Suppressor macrophage (primary cell): ENCODE data around the gene NPTX1.

Experiments
- DNase-seq, 4 experiments: peaks; one replicate each; pipeline ENCODE4 v3.0.0-alpha.2; 2020 to 2022

Gene NPTX1

GRCh38 chr17:80458016-80458415 is 18.4 kb downstream of the NPTX1 start:
- DNase-seq = no peak

DNA sequence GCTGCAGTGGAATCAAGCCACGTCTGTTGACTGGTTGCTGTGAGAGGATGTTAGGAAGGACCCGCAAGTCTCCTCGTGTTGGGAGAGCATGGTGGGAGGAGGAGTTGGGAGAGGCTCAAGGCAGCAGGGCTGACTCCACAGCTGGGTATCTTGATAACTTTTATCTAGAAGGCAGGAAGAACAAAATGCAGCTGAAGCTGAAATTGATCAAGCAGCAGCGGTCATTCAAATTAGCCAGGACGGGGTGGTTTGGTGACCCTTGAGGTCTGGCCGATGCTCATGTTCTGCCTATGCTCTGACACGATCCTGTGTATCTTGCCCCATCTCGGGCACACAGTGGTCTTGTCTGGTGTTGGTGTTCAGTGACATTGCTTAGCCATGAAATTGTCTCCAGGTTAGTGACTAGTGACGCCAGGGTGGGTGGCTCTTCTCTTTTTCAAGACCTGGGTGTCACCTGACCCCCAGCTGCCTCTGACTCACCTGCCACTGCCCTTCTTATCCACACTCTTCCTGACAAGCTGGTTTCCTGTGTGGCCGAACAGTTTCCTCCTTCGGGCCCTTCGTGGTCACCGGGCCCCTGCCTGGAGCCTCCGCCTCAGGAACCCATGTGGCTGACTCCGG is 19.1 kb downstream of the NPTX1 start:
- peak; percentile 59 to 79 (median 72) for DNase-seq

GRCh38 chr17:80456465-80457235 is 19.8 kb downstream of the NPTX1 start:
- DNase-seq = peak in 2 of 4 experiments; percentile 16 to 27

DNA sequence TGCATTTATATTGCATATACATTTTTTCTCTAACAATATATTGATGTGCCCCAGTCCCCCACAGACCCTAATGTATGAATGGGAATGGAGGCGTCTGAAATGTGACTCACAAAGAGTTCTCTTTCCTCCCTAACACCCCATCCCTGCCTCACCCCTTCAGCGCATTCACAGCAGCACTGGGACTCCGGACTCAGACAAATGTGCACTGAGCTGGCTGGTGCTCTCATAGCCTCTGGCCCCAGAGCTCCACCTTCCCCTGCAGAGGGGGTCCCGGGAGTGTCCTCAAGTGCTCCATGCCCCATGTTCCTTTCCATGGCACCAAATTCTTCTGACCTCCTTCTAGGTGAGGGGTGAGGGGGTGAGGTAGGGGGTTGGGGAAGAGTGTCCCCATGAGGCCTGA is 20.6 kb downstream of the NPTX1 start:
- DNase-seq = no peak

DNA sequence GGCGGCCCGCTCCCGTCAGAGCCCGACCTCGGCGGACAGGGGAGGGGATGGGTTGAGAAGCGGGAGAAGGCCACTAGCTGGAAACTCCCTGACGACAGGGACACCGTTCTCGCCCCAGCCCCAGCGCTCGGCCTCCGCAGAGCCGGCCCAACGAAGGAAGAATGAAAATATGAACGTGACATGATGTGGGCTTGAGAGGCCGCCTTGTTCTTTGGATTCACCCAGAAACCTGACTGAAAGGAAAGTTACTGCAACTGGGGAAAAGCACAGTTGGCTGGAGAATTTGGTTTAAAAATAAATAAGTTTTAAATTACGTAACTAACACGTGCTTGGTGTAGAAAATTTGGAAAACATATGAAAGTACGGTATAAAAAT is 21.1 kb downstream of the NPTX1 start:
- peak; percentile 58 to 82 (median 72) for DNase-seq

GRCh38 chr17:80454557-80455335 is 21.7 kb downstream of the NPTX1 start:
- DNase-seq = peak; percentile 98 to 100 (median 98)

DNA sequence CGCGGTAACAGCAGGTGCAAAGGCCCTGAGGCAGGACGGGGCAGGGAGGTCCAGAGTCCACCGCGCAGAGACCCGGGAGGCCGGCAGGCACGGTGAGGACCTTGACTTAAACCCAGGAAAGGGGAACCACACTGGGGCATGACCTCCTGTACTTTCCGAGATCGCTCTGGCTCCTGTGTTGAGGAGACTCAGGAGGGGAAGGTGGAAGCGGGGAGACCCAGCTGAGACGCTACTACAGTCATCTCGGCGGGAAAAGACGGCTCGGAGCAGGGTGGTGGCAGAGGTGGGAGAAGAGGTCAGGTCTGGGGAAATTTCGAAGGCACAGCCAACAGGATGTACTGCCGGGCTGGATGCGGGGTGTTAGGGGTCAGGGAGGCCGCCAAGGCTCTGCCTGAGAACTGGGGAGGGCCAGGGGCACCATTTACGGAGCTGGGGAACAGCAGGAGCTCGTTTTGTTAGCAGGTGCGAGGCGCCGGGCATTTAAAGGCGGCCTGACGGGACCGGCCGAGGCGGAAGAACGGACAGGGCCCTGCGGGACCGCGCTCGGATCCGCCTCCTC is 22.3 kb downstream of the NPTX1 start:
- DNase-seq = peak in 2 of 4 experiments; percentile 5 to 12

GRCh38 chr17:80453126-80453997 is 23.0 kb downstream of the NPTX1 start:
- DNase-seq = no peak

DNA sequence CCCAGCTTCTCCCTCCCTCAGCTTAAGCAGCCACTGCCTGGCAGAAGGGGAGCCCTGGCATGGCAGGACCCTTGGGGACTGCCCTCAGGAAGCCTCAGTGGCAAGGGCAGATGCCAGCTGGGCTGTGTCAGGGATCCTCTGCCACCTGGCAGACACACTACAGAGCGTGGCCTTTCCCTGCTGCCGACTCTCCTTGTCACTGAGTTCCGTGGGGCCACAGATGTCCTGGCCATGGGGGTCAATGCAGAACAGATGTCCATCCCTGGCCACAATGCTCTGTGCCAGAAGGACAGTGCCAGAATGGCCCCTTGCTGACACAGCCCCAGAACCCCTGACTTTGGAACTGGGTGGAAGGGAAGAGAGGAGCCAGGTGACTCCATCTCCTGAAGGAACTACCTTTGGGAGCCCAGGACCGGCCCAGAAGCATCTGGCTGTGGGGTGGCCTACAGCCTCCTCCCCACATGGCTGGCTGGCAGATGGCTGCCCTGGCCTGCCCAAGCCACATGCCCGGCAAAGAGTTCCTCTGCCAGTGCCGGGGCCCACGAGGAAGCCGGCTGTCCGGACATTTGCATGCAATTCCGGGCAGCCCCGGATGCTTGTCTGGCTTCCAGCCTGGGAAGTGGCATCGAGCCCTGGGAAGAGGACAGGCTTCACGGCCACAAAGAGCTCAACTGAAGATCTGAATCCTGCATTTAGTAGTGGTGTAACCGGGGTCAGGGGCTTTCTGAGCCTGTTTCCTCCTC is 24.1 kb downstream of the NPTX1 start:
- DNase-seq = no peak

- no peak for DNase-seq
These were observed 25.2 kb downstream of the NPTX1 start for GRCh38 chr17:80451104-80451775.

- DNase-seq = no peak
These were observed 26.4 kb downstream of the NPTX1 start for GRCh38 chr17:80449930-80450576.

DNA sequence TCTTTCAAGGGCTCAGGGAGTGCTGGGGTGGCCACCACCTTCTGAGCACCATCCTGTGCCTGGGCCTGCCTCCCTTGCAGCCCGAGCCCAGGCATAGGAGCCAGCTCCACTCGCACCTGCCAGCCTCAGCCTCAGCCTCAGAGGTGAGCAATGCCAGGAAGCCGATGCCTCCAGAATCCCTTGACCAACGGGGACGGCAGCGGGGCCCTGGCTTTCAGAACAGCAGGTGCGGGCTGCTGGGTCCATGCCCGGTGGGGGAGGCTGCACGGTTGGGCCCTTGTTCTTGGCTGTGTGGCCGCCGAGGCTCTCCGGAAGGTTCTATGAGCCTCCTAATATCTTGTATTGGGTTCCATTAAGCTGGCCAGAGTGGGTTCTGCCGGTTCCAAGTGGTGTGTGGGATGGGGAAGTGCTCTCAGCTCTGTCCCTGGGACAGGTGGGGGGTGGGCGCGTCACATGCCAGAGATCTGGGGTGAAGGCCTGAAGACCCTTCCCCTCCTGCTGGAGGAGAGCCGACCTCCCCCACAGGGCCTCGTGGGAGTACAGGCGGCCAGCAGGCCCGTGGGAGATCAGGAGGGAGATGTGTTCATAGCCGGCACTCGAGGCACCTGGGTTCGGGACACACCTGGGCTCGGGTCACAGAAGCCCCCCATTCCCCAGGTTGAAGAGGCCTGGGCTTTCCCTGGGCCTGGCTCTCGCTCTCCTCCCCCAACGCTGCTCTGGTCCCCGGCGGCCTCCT is 27.0 kb downstream of the NPTX1 start:
- DNase-seq = no peak

- DNase-seq = no peak
These were observed 28.6 kb downstream of the NPTX1 start for GRCh38 chr17:80447790-80448189.

DNA sequence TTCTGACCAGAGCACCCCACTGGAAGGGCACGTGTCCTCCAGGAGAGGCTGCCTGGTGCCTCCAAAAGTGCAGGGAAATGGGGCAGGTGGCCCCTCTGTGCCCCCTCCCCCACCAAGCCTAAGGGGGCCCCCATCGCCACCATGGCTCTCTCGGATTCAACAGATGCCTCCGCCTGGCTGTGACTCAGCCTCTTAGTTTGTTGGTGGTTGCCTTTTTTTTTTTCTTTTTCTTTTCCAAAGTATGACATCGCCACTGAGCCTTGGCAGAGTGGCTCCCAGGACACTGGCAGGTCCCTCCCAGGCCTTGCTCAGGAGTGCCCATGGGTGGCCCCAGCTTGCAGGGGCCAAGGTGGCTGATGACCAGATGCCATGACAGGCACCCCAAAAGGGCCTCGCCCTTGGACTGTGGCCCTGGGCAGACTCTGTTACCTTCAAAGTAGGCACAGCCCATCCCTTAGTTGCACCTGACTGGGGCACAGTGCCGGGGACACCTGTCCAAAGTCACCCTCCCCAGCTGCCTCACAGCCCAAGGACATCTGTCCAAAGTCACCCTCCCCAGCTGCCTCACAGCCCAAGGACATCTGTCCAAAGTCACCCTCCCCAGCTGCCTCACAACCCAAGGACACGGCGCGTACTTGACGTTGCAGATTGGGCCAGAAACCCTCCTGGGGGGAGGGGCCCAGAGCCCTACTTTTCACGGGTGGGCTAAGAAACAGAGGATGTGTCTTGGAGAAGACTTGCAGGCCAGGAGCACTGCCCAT is 29.6 kb downstream of the NPTX1 start:
- DNase-seq = no peak

DNA sequence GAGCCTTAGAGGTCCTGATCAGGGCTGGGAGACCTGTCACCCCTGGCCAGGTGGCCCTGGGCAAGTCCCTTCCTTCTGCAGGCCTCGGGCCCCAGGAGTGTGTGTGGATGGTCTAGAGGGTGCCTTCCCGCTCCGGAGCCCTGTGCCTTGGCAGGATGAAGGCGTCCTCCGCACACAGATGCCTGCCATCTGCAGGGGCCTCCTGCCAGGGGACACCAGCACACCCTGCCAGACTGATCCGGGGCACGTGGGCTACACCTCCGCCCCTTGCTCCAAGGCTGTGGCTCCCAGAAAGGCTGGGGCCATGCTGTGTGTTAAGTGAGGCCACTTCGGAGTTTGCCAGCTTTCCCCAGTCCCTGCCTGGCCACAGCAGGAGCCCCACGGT is 30.7 kb downstream of the NPTX1 start:
- DNase-seq = no peak

DNA sequence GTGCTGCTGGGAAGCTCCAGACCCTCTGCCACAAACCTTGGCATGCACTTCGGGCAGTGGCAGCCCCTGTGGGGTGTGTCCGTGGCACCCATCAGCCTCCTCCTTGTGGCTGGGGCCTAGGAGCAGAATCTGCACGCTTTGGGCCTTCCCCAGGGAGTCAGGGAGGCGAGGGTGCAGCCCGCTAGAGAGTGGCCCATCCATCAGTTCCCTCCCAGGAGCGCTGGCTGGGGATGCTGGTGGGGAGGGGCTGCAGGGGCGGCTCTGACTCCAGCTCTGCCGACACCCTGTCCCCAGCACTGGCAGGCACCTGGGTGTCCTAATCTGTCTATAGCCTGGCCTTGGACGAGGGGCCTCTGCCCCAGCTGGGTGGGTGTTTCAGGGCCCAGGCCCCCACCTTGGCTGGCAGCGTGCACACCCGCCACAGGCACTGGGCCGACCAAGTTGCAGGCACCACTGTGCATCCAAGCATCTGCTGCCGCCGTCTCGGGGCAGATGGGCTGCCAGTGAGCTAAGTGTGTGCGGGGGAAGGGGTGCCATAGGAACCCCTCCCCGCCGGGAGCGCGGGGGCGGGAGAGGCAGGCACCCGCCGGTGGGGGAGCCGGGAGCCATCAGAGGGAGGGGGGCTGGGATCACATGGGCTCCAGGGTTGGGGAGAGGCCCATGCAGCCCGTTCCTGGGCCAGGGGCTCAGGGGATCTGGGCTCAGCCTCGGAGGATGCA is 31.2 kb downstream of the NPTX1 start:
- no peak for DNase-seq

DNA sequence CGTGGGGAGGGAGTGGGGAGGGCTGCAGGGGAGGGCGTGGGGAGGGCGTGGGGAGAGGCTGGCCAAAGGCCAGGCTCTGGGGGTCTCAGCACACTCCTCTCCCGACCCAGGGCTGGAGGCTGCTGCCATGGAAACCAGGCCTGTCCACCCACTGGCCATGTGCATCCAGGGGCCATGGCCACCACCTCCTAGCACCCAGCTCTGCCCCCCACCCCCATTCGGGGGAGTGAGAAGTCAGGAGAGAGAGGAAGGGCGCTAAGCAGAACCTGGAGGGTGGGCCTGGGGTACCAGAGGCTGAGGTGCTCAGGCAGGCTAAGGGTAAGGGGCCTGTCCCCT is 31.8 kb downstream of the NPTX1 start:
- DNase-seq = no peak

GRCh38 chr17:80443916-80444643 is 32.3 kb downstream of the NPTX1 start:
- no peak for DNase-seq
